H1 (cell line): Measurements from ENCODE around the gene CCT4. TPM values are rescaled to one million over a fixed set of nuclear protein-coding genes. Genes with fewer than 3 reads are reported as not detected.

Source experiments
- CTCF ChIA-PET: fragments of 300-600 bp; sonication (Branson Sonifier 250); formaldehyde crosslinking; loops from one replicate; lab custom pipeline; 2021; ENCODE audit not compliant: partially characterized antibody; lab: Charles Lee
- POLR2A ChIA-PET: fragments of 300-600 bp; sonication (Branson Sonifier 250); formaldehyde crosslinking; loops from one replicate; lab custom pipeline; 2021; ENCODE audit warnings: inconsistent platforms; ENCODE audit not compliant: partially characterized antibody; lab: Charles Lee
- DNase-seq, 2 experiments: peaks; one replicate each; pipeline versions ENCODE4 v3.0.0 to v3.0.0-alpha.2; 2010 to 2022; ENCODE audit warnings: low spot score in 2 of 2, low read depth in 1 of 2, mixed read lengths in 1 of 2
- FAIRE-seq: peaks from 2 replicates; lab custom pipeline; 2011; peaks lifted over from hg19 to GRCh38; lab: Jason Lieb, UNC
- H2AFZ ChIP-seq: 2 replicates; pipeline ENCODE4 v1.8.1; 2012; ENCODE audit warnings: low read length, inconsistent platforms
- H2AK5ac ChIP-seq: 2 replicates; pipeline ENCODE4 v1.6.1; 2013; ENCODE audit warnings: low read depth, low read length
- H2BK120ac ChIP-seq: replicated peaks from 2 replicates; pipeline ENCODE3; 2013; ENCODE audit warnings: low read depth, low read length, inconsistent platforms
- H2BK12ac ChIP-seq: 2 replicates; pipeline ENCODE4 v1.6.1; 2013; ENCODE audit warnings: low read depth, low read length
- H2BK15ac ChIP-seq: 2 replicates; pipeline ENCODE4 v1.6.1; 2013; ENCODE audit warnings: low read length
- H2BK20ac ChIP-seq: 2 replicates; pipeline ENCODE4 v1.6.1; 2013; ENCODE audit warnings: low read length
- H2BK5ac ChIP-seq: 2 replicates; pipeline ENCODE4 v1.6.1; 2013; ENCODE audit warnings: low read depth, low read length
- H3K14ac ChIP-seq: 2 replicates; pipeline ENCODE4 v1.6.1; 2013; ENCODE audit warnings: inconsistent platforms; ENCODE audit not compliant: insufficient read length
- H3K18ac ChIP-seq: 2 replicates; pipeline ENCODE4 v1.6.1; 2013; ENCODE audit warnings: low read length; ENCODE audit errors: extremely low read depth
- H3K23ac ChIP-seq: 2 replicates; pipeline ENCODE4 v1.6.1; 2013; ENCODE audit warnings: inconsistent platforms; ENCODE audit not compliant: insufficient read length
- H3K23me2 ChIP-seq: 2 replicates; pipeline ENCODE4 v1.6.1; 2013; ENCODE audit warnings: low read depth, low read length
- H3K27ac ChIP-seq: 2 replicates; pipeline ENCODE4 v1.6.1; 2011; ENCODE audit warnings: low read depth, low read length, inconsistent platforms
- H3K27me3 ChIP-seq, 4 experiments: replicated peaks in 1 of 4; 1 replicate in 1 of 4; 2 replicates in 3 of 4; pipeline versions ENCODE4 v1.6.1 to v1.8.1; 2011 to 2013; ENCODE audit warnings: low read length in 3 of 4, mild to moderate bottlenecking in 3 of 4, inconsistent platforms in 2 of 4, mixed read lengths in 2 of 4, moderate library complexity in 1 of 4; ENCODE audit not compliant: control insufficient read depth in 3 of 4, insufficient read depth in 3 of 4; ENCODE audit errors: extremely low read depth in 1 of 4
- H3K36me3 ChIP-seq, 4 experiments: 2 replicates each; pipeline versions ENCODE4 v1.6.1 to v1.8.1; 2011 to 2013; ENCODE audit warnings: mild to moderate bottlenecking in 4 of 4, low read length in 3 of 4, moderate library complexity in 2 of 4, control low read depth in 1 of 4, inconsistent platforms in 1 of 4; ENCODE audit not compliant: insufficient read depth in 4 of 4, control insufficient read depth in 2 of 4
- H3K4ac ChIP-seq: replicated peaks from 2 replicates; pipeline ENCODE3; 2013; ENCODE audit warnings: low read length, low read depth, mixed read lengths, inconsistent platforms; ENCODE audit not compliant: insufficient read length
- H3K4me1 ChIP-seq, 4 experiments: replicated peaks in 1 of 4; 1 replicate in 1 of 4; 2 replicates in 3 of 4; pipeline versions ENCODE4 v1.6.1 to v1.8.1; 2011 to 2013; ENCODE audit warnings: low read length in 3 of 4, inconsistent platforms in 2 of 4, mixed read lengths in 1 of 4; ENCODE audit not compliant: insufficient read depth in 4 of 4, control insufficient read depth in 3 of 4
- H3K4me2 ChIP-seq, 2 experiments: 2 replicates each; pipeline versions ENCODE4 v1.6.1 to v1.8.1; 2011 to 2013; ENCODE audit warnings: low read depth in 2 of 2, low read length in 2 of 2, control low read depth in 1 of 2, inconsistent platforms in 1 of 2, mild to moderate bottlenecking in 1 of 2; ENCODE audit not compliant: insufficient read depth in 1 of 2
- H3K4me3 ChIP-seq, 4 experiments: fragments of 200-600, 300-600 bp in 1 of 4; sonication (generic), shearing (Covaris generic), sonication (Bioruptor Twin) in 1 of 4; 2 replicates each; pipeline versions ENCODE4 v1.5.1 to v1.8.1; 2011 to 2016; ENCODE audit warnings: low read length in 4 of 4, low read depth in 3 of 4, control low read depth in 2 of 4, inconsistent platforms in 2 of 4, mild to moderate bottlenecking in 2 of 4, mixed read lengths in 1 of 4, moderate library complexity in 1 of 4; ENCODE audit not compliant: insufficient read depth in 2 of 4; ENCODE audit errors: extremely low read depth in 1 of 4
- H3K56ac ChIP-seq: replicated peaks from 2 replicates; pipeline ENCODE3; 2013; ENCODE audit warnings: low read depth, mild to moderate bottlenecking, mixed read lengths, low read length, inconsistent platforms; ENCODE audit not compliant: insufficient read length
- H3K79me1 ChIP-seq: 2 replicates; pipeline ENCODE4 v1.6.1; 2013; ENCODE audit warnings: low read depth, low read length, control low read depth
- H3K79me2 ChIP-seq, 2 experiments: 2 replicates each; pipeline versions ENCODE4 v1.6.1 to v1.8.1; 2012 to 2013; ENCODE audit warnings: low read length in 2 of 2, mild to moderate bottlenecking in 2 of 2, inconsistent platforms in 1 of 2; ENCODE audit not compliant: insufficient read depth in 2 of 2, control insufficient read depth in 1 of 2
- H3K9ac ChIP-seq, 4 experiments: replicated peaks in 1 of 4; 1 replicate in 1 of 4; 2 replicates in 3 of 4; pipeline versions ENCODE4 v1.6.1 to v1.8.1; 2011 to 2013; ENCODE audit warnings: low read depth in 3 of 4, low read length in 3 of 4, control low read depth in 2 of 4, mild to moderate bottlenecking in 2 of 4, moderate library complexity in 2 of 4, inconsistent platforms in 1 of 4; ENCODE audit errors: extremely low read depth in 1 of 4
- H3K9me3 ChIP-seq, 2 experiments: 2 replicates each; pipeline versions ENCODE4 v1.6.1 to v1.8.1; 2012 to 2013; ENCODE audit warnings: mild to moderate bottlenecking in 2 of 2, moderate library complexity in 2 of 2, control low read depth in 1 of 2, inconsistent platforms in 1 of 2, low read depth in 1 of 2, low read length in 1 of 2, mixed read lengths in 1 of 2; ENCODE audit not compliant: insufficient read depth in 2 of 2
- H4K20me1 ChIP-seq, 2 experiments: replicated peaks in 1 of 2; 2 replicates each; pipeline versions ENCODE3 to v1.8.1; 2011 to 2013; ENCODE audit warnings: inconsistent platforms in 2 of 2, low read length in 2 of 2, mild to moderate bottlenecking in 1 of 2; ENCODE audit not compliant: insufficient read depth in 2 of 2, control insufficient read depth in 1 of 2
- H4K5ac ChIP-seq: 2 replicates; pipeline ENCODE4 v1.6.1; 2013; ENCODE audit warnings: low read length, low read depth, mixed read lengths, inconsistent platforms; ENCODE audit not compliant: insufficient read length
- H4K8ac ChIP-seq: 2 replicates; pipeline ENCODE4 v1.8.0; 2013; ENCODE audit warnings: mild to moderate bottlenecking, moderate library complexity, low read length, inconsistent platforms; ENCODE audit not compliant: insufficient read depth; ENCODE audit errors: extremely low read depth
- H4K91ac ChIP-seq: replicated peaks from 2 replicates; pipeline ENCODE3; 2013; ENCODE audit warnings: low read length, mixed read lengths, inconsistent platforms; ENCODE audit not compliant: insufficient read length
- ATF2 ChIP-seq: IDR thresholded peaks from 2 replicates; pipeline ENCODE4 v1.6.1; 2012; ENCODE audit warnings: low read length, inconsistent platforms
- CBX8 ChIP-seq: fragments of 300-800, 300-1000 bp; sonication (generic); IDR thresholded peaks from 2 replicates; pipeline ENCODE4 v1.7.1; 2016; ENCODE audit warnings: low read depth, low read length, borderline replicate concordance
- CREB1 ChIP-seq: IDR thresholded peaks from 2 replicates; pipeline ENCODE4 v1.6.1; 2012; ENCODE audit warnings: inconsistent platforms
- EZH2 ChIP-seq: fragments of 200-600 bp; sonication (generic); IDR thresholded peaks from 2 replicates; pipeline ENCODE4 v1.7.1; 2012; ENCODE audit warnings: low read depth, mild to moderate bottlenecking, moderate library complexity, low read length, inconsistent platforms; ENCODE audit not compliant: severe bottlenecking
- HDAC6 ChIP-seq: IDR thresholded peaks from one replicate; pipeline ENCODE4 v1.7.1; 2012; ENCODE audit warnings: low read depth, mild to moderate bottlenecking, inconsistent platforms, low read length, moderate library complexity
- RNF2 ChIP-seq: fragments of 200-900, 300-1000 bp; sonication (generic); IDR thresholded peaks from 2 replicates; pipeline ENCODE4 v1.7.1; 2016; ENCODE audit warnings: borderline replicate concordance, low read depth, mild to moderate bottlenecking, antibody characterized with exemption, low read length; ENCODE audit not compliant: poor library complexity, severe bottlenecking; ENCODE audit errors: missing control alignments
- ZNF274 ChIP-seq: IDR thresholded peaks from 2 replicates; pipeline ENCODE4 v1.7.0; 2012; ENCODE audit warnings: low read length, borderline replicate concordance; ENCODE audit errors: extremely low read depth
- WGBS, 2 experiments: shearing (Covaris generic) in 1 of 2; methylation state at CpG; one replicate each; pipeline versions ENCODE4 v1.1.6 to v1.1.7; 2013 to 2015; ENCODE audit warnings: low lambda C conversion rate in 2 of 2, mixed read lengths in 2 of 2, inconsistent platforms in 1 of 2, low coverage in 1 of 2, missing lambda C conversion rate in 1 of 2; ENCODE audit not compliant: insufficient replicate concordance in 2 of 2, insufficient coverage in 1 of 2, insufficient read length in 1 of 2; ENCODE audit errors: extremely low coverage in 1 of 2, missing lambda C conversion rate in 1 of 2; 5-methylcytosine and 5-hydroxymethylcytosine counted together
- polyA plus RNA-seq, 7 experiments: library from polyadenylated mRNA; depleted of rRNA in 3 of 7; stranded (reverse) in 5 of 7; unstranded in 2 of 7; fragments of >200 nt in 5 of 7; fragments of 200-250 nt in 2 of 7; gene quantifications; 1 replicate in 5 of 7; 2 replicates in 1 of 7; 4 replicates in 1 of 7; pipeline versions ENCODE4 v1.2.1 to v1.2.3, GENCODE V29; 2011 to 2013; ENCODE audit warnings: missing spikeins in 2 of 7, mixed read lengths in 2 of 7
- total RNA-seq: library from RNA; stranded (reverse); fragmentation: NEBNext Ultra II Directional; extraction: Animal tissue kit (Norgen Biotek cat#: 25700); gene quantifications from 2 replicates; pipeline ENCODE4 v1.2.1, GENCODE V29; 2021
- TF ChIP-seq, protein P1 (sequence below): IDR thresholded peaks from 2 replicates; pipeline ENCODE4 v1.6.1; 2011; ENCODE audit warnings: low read depth, mild to moderate bottlenecking, low read length; ENCODE audit not compliant: insufficient read depth
- TF ChIP-seq, protein P2 (sequence below): IDR thresholded peaks from 2 replicates; pipeline ENCODE4 v1.6.1; 2011; ENCODE audit warnings: low read length, improper control_type of control experiment

The CCT4 gene
- total and polyA plus RNA-seq, 2 of the 8 experiments (the other 6 are each of a cell fraction or from before 2014, with no cell fraction given), result 129 to 359 TPM

GRCh38 chr2:61882850-61883249 lies 5.6 kb downstream of the CCT4 start:
- no peak overlapping the region for H3K27ac ChIP-seq
- H3K14ac ChIP-seq, result no peak overlapping the region
- H3K4me3 ChIP-seq, result no peak overlapping the region
- no peak overlapping the region for H2BK12ac ChIP-seq
- no peaks in the 10 kb centered on the region for H3K9me3 ChIP-seq
- H2AK5ac ChIP-seq, result no peak overlapping the region
- no peak overlapping the region for H2BK5ac ChIP-seq
- H3K4ac ChIP-seq, result no peak overlapping the region
- H3K23me2 ChIP-seq, result peaks cover 7% of the 10 kb centered on the region
- H3K36me3 ChIP-seq, result peaks cover 31 to 84% (median 56%) of the 10 kb centered on the region in 4 experiments
- peaks cover 24 to 48% of the 10 kb centered on the region in 2 experiments for H3K79me2 ChIP-seq
- no peak overlapping the region for H2AFZ ChIP-seq
- peaks cover 2% of the 10 kb centered on the region; the same call in 1 of the 2 replicates for H3K79me1 ChIP-seq
- no peak overlapping the region for H2BK20ac ChIP-seq
- no peak overlapping the region for H3K9ac ChIP-seq
- H4K20me1 ChIP-seq, result peaks cover 9 to 10% of the 10 kb centered on the region in 2 experiments
- H3K27me3 ChIP-seq, result no peaks in the 10 kb centered on the region
- CTCF ChIA-PET, result interaction anchor here (0.6 kb wide), 1 partner anchor 464 kb away, joined by 3 read pairs; no protein-coding TSS in a partner anchor
- H4K5ac ChIP-seq, result no peak overlapping the region
- H3K4me1 ChIP-seq, result peaks cover 0 to 2% (median 0%) of the 10 kb centered on the region in 4 experiments; a peak in 2 of 7 replicates
- no peak overlapping the region for H4K91ac ChIP-seq
- H3K18ac ChIP-seq, result no peak overlapping the region
- FAIRE-seq (no peak), DNase-seq (no peak)
- no peak overlapping the region for H2BK120ac ChIP-seq
- H2BK15ac ChIP-seq, result no peak overlapping the region
- no peak overlapping the region for H3K56ac ChIP-seq
- 87% methylated on average over 5 of the region's 5 CpGs; no CpG with 5 or more reads in 1 of the 2 experiments for WGBS, 2 experiments
- no peak overlapping the region for H3K23ac ChIP-seq
- no peak overlapping the region for H4K8ac ChIP-seq
- H3K4me2 ChIP-seq, result no peak overlapping the region
- POLR2A ChIA-PET, result interaction anchor here (0.8 to 1.2 kb wide), 5 partner anchors 11 to 211 kb away, joined by 3 to 6 read pairs (median 3); no protein-coding TSS in a partner anchor
- no peak for TF ChIP-seq RNF2
- TF ChIP-seq HDAC6, result no peak
- no peak for TF ChIP-seq ATF2
- TF ChIP-seq CREB1, result no peak
- TF ChIP-seq EZH2, result no peak
- TF ChIP-seq, protein P1, sequence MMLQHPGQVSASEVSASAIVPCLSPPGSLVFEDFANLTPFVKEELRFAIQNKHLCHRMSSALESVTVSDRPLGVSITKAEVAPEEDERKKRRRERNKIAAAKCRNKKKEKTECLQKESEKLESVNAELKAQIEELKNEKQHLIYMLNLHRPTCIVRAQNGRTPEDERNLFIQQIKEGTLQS, result no peak
- TF ChIP-seq ZNF274, result no peak
- TF ChIP-seq, protein P2, sequence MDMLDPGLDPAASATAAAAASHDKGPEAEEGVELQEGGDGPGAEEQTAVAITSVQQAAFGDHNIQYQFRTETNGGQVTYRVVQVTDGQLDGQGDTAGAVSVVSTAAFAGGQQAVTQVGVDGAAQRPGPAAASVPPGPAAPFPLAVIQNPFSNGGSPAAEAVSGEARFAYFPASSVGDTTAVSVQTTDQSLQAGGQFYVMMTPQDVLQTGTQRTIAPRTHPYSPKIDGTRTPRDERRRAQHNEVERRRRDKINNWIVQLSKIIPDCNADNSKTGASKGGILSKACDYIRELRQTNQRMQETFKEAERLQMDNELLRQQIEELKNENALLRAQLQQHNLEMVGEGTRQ, result no peak
- no peak for TF ChIP-seq CBX8
